H1 (cell line): ENCODE results near the gene CDH18. TPM values are rescaled to one million over a fixed set of nuclear protein-coding genes. Genes with fewer than 3 reads are reported as not detected.
A peak's percentile ranks its signal among the peaks of the same experiment; 100 is the strongest.

ENCODE experiments used
- CTCF ChIA-PET: fragments of 300-600 bp; sonication (Branson Sonifier 250); formaldehyde crosslinking; loops from one replicate; lab custom pipeline; 2021; ENCODE audit not compliant: partially characterized antibody; lab: Charles Lee
- POLR2A ChIA-PET: fragments of 300-600 bp; sonication (Branson Sonifier 250); formaldehyde crosslinking; loops from one replicate; lab custom pipeline; 2021; ENCODE audit warnings: inconsistent platforms; ENCODE audit not compliant: partially characterized antibody; lab: Charles Lee
- DNase-seq, 2 experiments: peaks; one replicate each; pipeline versions ENCODE4 v3.0.0 to v3.0.0-alpha.2; 2010 to 2022; ENCODE audit warnings: low spot score in 2 of 2, low read depth in 1 of 2, mixed read lengths in 1 of 2
- FAIRE-seq: peaks from 2 replicates; lab custom pipeline; 2011; peaks lifted over from hg19 to GRCh38; lab: Jason Lieb, UNC
- H2AFZ ChIP-seq: 2 replicates; pipeline ENCODE4 v1.8.1; 2012; ENCODE audit warnings: low read length, inconsistent platforms
- H2AK5ac ChIP-seq: 2 replicates; pipeline ENCODE4 v1.6.1; 2013; ENCODE audit warnings: low read depth, low read length
- H2BK120ac ChIP-seq: replicated peaks from 2 replicates; pipeline ENCODE3; 2013; ENCODE audit warnings: low read depth, low read length, inconsistent platforms
- H2BK12ac ChIP-seq: 2 replicates; pipeline ENCODE4 v1.6.1; 2013; ENCODE audit warnings: low read depth, low read length
- H2BK15ac ChIP-seq: 2 replicates; pipeline ENCODE4 v1.6.1; 2013; ENCODE audit warnings: low read length
- H2BK20ac ChIP-seq: 2 replicates; pipeline ENCODE4 v1.6.1; 2013; ENCODE audit warnings: low read length
- H2BK5ac ChIP-seq: 2 replicates; pipeline ENCODE4 v1.6.1; 2013; ENCODE audit warnings: low read depth, low read length
- H3K14ac ChIP-seq: 2 replicates; pipeline ENCODE4 v1.6.1; 2013; ENCODE audit warnings: inconsistent platforms; ENCODE audit not compliant: insufficient read length
- H3K18ac ChIP-seq: 2 replicates; pipeline ENCODE4 v1.6.1; 2013; ENCODE audit warnings: low read length; ENCODE audit errors: extremely low read depth
- H3K23ac ChIP-seq: 2 replicates; pipeline ENCODE4 v1.6.1; 2013; ENCODE audit warnings: inconsistent platforms; ENCODE audit not compliant: insufficient read length
- H3K23me2 ChIP-seq: 2 replicates; pipeline ENCODE4 v1.6.1; 2013; ENCODE audit warnings: low read depth, low read length
- H3K27ac ChIP-seq: 2 replicates; pipeline ENCODE4 v1.6.1; 2011; ENCODE audit warnings: low read depth, low read length, inconsistent platforms
- H3K27me3 ChIP-seq, 4 experiments: replicated peaks in 1 of 4; 1 replicate in 1 of 4; 2 replicates in 3 of 4; pipeline versions ENCODE4 v1.6.1 to v1.8.1; 2011 to 2013; ENCODE audit warnings: low read length in 3 of 4, mild to moderate bottlenecking in 3 of 4, inconsistent platforms in 2 of 4, mixed read lengths in 2 of 4, moderate library complexity in 1 of 4; ENCODE audit not compliant: control insufficient read depth in 3 of 4, insufficient read depth in 3 of 4; ENCODE audit errors: extremely low read depth in 1 of 4
- H3K36me3 ChIP-seq, 4 experiments: 2 replicates each; pipeline versions ENCODE4 v1.6.1 to v1.8.1; 2011 to 2013; ENCODE audit warnings: mild to moderate bottlenecking in 4 of 4, low read length in 3 of 4, moderate library complexity in 2 of 4, control low read depth in 1 of 4, inconsistent platforms in 1 of 4; ENCODE audit not compliant: insufficient read depth in 4 of 4, control insufficient read depth in 2 of 4
- H3K4ac ChIP-seq: replicated peaks from 2 replicates; pipeline ENCODE3; 2013; ENCODE audit warnings: low read length, low read depth, mixed read lengths, inconsistent platforms; ENCODE audit not compliant: insufficient read length
- H3K4me1 ChIP-seq, 4 experiments: replicated peaks in 1 of 4; 1 replicate in 1 of 4; 2 replicates in 3 of 4; pipeline versions ENCODE4 v1.6.1 to v1.8.1; 2011 to 2013; ENCODE audit warnings: low read length in 3 of 4, inconsistent platforms in 2 of 4, mixed read lengths in 1 of 4; ENCODE audit not compliant: insufficient read depth in 4 of 4, control insufficient read depth in 3 of 4
- H3K4me2 ChIP-seq, 2 experiments: 2 replicates each; pipeline versions ENCODE4 v1.6.1 to v1.8.1; 2011 to 2013; ENCODE audit warnings: low read depth in 2 of 2, low read length in 2 of 2, control low read depth in 1 of 2, inconsistent platforms in 1 of 2, mild to moderate bottlenecking in 1 of 2; ENCODE audit not compliant: insufficient read depth in 1 of 2
- H3K4me3 ChIP-seq, 4 experiments: fragments of 200-600, 300-600 bp in 1 of 4; sonication (generic), shearing (Covaris generic), sonication (Bioruptor Twin) in 1 of 4; 2 replicates each; pipeline versions ENCODE4 v1.5.1 to v1.8.1; 2011 to 2016; ENCODE audit warnings: low read length in 4 of 4, low read depth in 3 of 4, control low read depth in 2 of 4, inconsistent platforms in 2 of 4, mild to moderate bottlenecking in 2 of 4, mixed read lengths in 1 of 4, moderate library complexity in 1 of 4; ENCODE audit not compliant: insufficient read depth in 2 of 4; ENCODE audit errors: extremely low read depth in 1 of 4
- H3K56ac ChIP-seq: replicated peaks from 2 replicates; pipeline ENCODE3; 2013; ENCODE audit warnings: low read depth, mild to moderate bottlenecking, mixed read lengths, low read length, inconsistent platforms; ENCODE audit not compliant: insufficient read length
- H3K79me1 ChIP-seq: 2 replicates; pipeline ENCODE4 v1.6.1; 2013; ENCODE audit warnings: low read depth, low read length, control low read depth
- H3K79me2 ChIP-seq, 2 experiments: 2 replicates each; pipeline versions ENCODE4 v1.6.1 to v1.8.1; 2012 to 2013; ENCODE audit warnings: low read length in 2 of 2, mild to moderate bottlenecking in 2 of 2, inconsistent platforms in 1 of 2; ENCODE audit not compliant: insufficient read depth in 2 of 2, control insufficient read depth in 1 of 2
- H3K9ac ChIP-seq, 4 experiments: replicated peaks in 1 of 4; 1 replicate in 1 of 4; 2 replicates in 3 of 4; pipeline versions ENCODE4 v1.6.1 to v1.8.1; 2011 to 2013; ENCODE audit warnings: low read depth in 3 of 4, low read length in 3 of 4, control low read depth in 2 of 4, mild to moderate bottlenecking in 2 of 4, moderate library complexity in 2 of 4, inconsistent platforms in 1 of 4; ENCODE audit errors: extremely low read depth in 1 of 4
- H3K9me3 ChIP-seq, 2 experiments: 2 replicates each; pipeline versions ENCODE4 v1.6.1 to v1.8.1; 2012 to 2013; ENCODE audit warnings: mild to moderate bottlenecking in 2 of 2, moderate library complexity in 2 of 2, control low read depth in 1 of 2, inconsistent platforms in 1 of 2, low read depth in 1 of 2, low read length in 1 of 2, mixed read lengths in 1 of 2; ENCODE audit not compliant: insufficient read depth in 2 of 2
- H4K20me1 ChIP-seq, 2 experiments: replicated peaks in 1 of 2; 2 replicates each; pipeline versions ENCODE3 to v1.8.1; 2011 to 2013; ENCODE audit warnings: inconsistent platforms in 2 of 2, low read length in 2 of 2, mild to moderate bottlenecking in 1 of 2; ENCODE audit not compliant: insufficient read depth in 2 of 2, control insufficient read depth in 1 of 2
- H4K5ac ChIP-seq: 2 replicates; pipeline ENCODE4 v1.6.1; 2013; ENCODE audit warnings: low read length, low read depth, mixed read lengths, inconsistent platforms; ENCODE audit not compliant: insufficient read length
- H4K8ac ChIP-seq: 2 replicates; pipeline ENCODE4 v1.8.0; 2013; ENCODE audit warnings: mild to moderate bottlenecking, moderate library complexity, low read length, inconsistent platforms; ENCODE audit not compliant: insufficient read depth; ENCODE audit errors: extremely low read depth
- H4K91ac ChIP-seq: replicated peaks from 2 replicates; pipeline ENCODE3; 2013; ENCODE audit warnings: low read length, mixed read lengths, inconsistent platforms; ENCODE audit not compliant: insufficient read length
- CTCF ChIP-seq, 3 experiments: IDR thresholded peaks; 1 replicate in 2 of 3; 2 replicates in 1 of 3; pipeline versions ENCODE4 v1.5.1 to v1.6.1; 2011; ENCODE audit warnings: low read length in 3 of 3, mild to moderate bottlenecking in 3 of 3, inconsistent platforms in 2 of 3, low read depth in 1 of 3, moderate library complexity in 1 of 3; ENCODE audit not compliant: insufficient read depth in 1 of 3; ENCODE audit errors: control extremely low read depth in 1 of 3
- SIX5 ChIP-seq: IDR thresholded peaks from 2 replicates; pipeline ENCODE4 v1.6.1; 2011; ENCODE audit warnings: mild to moderate bottlenecking, low read depth, low read length
- WGBS, 2 experiments: shearing (Covaris generic) in 1 of 2; methylation state at CpG; one replicate each; pipeline versions ENCODE4 v1.1.6 to v1.1.7; 2013 to 2015; ENCODE audit warnings: low lambda C conversion rate in 2 of 2, mixed read lengths in 2 of 2, inconsistent platforms in 1 of 2, low coverage in 1 of 2, missing lambda C conversion rate in 1 of 2; ENCODE audit not compliant: insufficient replicate concordance in 2 of 2, insufficient coverage in 1 of 2, insufficient read length in 1 of 2; ENCODE audit errors: extremely low coverage in 1 of 2, missing lambda C conversion rate in 1 of 2; 5-methylcytosine and 5-hydroxymethylcytosine counted together
- polyA plus RNA-seq, 7 experiments: library from polyadenylated mRNA; depleted of rRNA in 3 of 7; stranded (reverse) in 5 of 7; unstranded in 2 of 7; fragments of >200 nt in 5 of 7; fragments of 200-250 nt in 2 of 7; gene quantifications; 1 replicate in 5 of 7; 2 replicates in 1 of 7; 4 replicates in 1 of 7; pipeline versions ENCODE4 v1.2.1 to v1.2.3, GENCODE V29; 2011 to 2013; ENCODE audit warnings: missing spikeins in 2 of 7, mixed read lengths in 2 of 7
- total RNA-seq: library from RNA; stranded (reverse); fragmentation: NEBNext Ultra II Directional; extraction: Animal tissue kit (Norgen Biotek cat#: 25700); gene quantifications from 2 replicates; pipeline ENCODE4 v1.2.1, GENCODE V29; 2021

Gene CDH18
- total and polyA plus RNA-seq, 2 of the 8 experiments (the other 6 are each of a cell fraction or from before 2014, with no cell fraction given): 0.30 to 0.32 TPM

GRCh38 chr5:19790829-19791466 lies 197.1 kb downstream of the CDH18 start:
- H3K4ac ChIP-seq: no peak overlapping the region
- no peak for FAIRE-seq

More at GRCh38 chr5:19790829-19791466, 197.1 kb downstream of the CDH18 start:
- Histone ChIP-seq H3K4me1 (no peaks in the 10 kb centered on the region), H3K4me3 (no peak overlapping the region), H2BK15ac (no peak overlapping the region), H3K9ac (no peak overlapping the region), H2BK120ac (no peak overlapping the region), H4K8ac (no peak overlapping the region), H3K79me2 (no peaks in the 10 kb centered on the region), H4K20me1 (no peaks in the 10 kb centered on the region), H3K36me3 (no peaks in the 10 kb centered on the region), H3K18ac (no peak overlapping the region), H2BK20ac (no peak overlapping the region), H2AFZ (no peak overlapping the region), H3K14ac (no peak overlapping the region), H3K79me1 (no peaks in the 10 kb centered on the region), H3K56ac (no peak overlapping the region), H2AK5ac (no peak overlapping the region), H4K91ac (no peak overlapping the region), H3K27me3 (no peaks in the 10 kb centered on the region)
- POLR2A ChIA-PET: no interaction called here
- CTCF ChIA-PET: interaction anchor here (0.6 to 1.4 kb wide), 4 partner anchors 30 to 466 kb away, joined by 3 to 5 read pairs (median 3); no protein-coding TSS in a partner anchor
- WGBS, 2 experiments: 93% methylated on average over 5 of the region's 5 CpGs; no CpG with 5 or more reads in 1 of the 2 experiments
- peak in 1 of 3 experiments; percentile 5; a peak in 1 of 4 replicates for TF ChIP-seq CTCF (IDR thresholded peaks at IDR 0.05; ENCODE audit: control extremely low read depth in 1 of 3, insufficient read depth in 1 of 3, low read depth in 1 of 3, low read length in 3 of 3)
- no peak for TF ChIP-seq SIX5
- TF ChIP-seq, all 59 proteins: peak for 1
- Histone ChIP-seq H3K4me2 (no peak overlapping the region), H3K27ac (no peak overlapping the region), H3K9me3 (no peaks in the 10 kb centered on the region), H3K23ac (no peak overlapping the region), H2BK12ac (no peak overlapping the region), H2BK5ac (no peak overlapping the region), H4K5ac (no peak overlapping the region), H3K23me2 (no peaks in the 10 kb centered on the region)
- no peak for DNase-seq
